DOHH2 (cell line): ENCODE data around the gene MEN1.

Experiments used
- H3F3A ChIP-seq: fragments of 200-600 bp; sonication (generic), shearing (Covaris generic); 2 replicates; pipeline ENCODE4 v1.6.0; 2016; ENCODE audit warnings: antibody characterized with exemption, mild to moderate bottlenecking; ENCODE audit not compliant: control insufficient read depth, insufficient read depth
- H3K27ac ChIP-seq: fragments of 200-600 bp; sonication (generic); 2 replicates; pipeline ENCODE4 v1.5.1; 2014; ENCODE audit warnings: low read depth, mild to moderate bottlenecking, low read length, moderate library complexity
- H3K27me3 ChIP-seq: fragments of 200-600 bp; sonication (generic); 2 replicates; pipeline ENCODE4 v1.6.1; 2014; ENCODE audit warnings: mild to moderate bottlenecking, low read length, mixed read lengths; ENCODE audit not compliant: control insufficient read depth
- H3K36me3 ChIP-seq: fragments of 200-600 bp; sonication (generic); 2 replicates; pipeline ENCODE4 v1.6.1; 2014; ENCODE audit warnings: mild to moderate bottlenecking, low read length, moderate library complexity, mixed read lengths; ENCODE audit not compliant: control insufficient read depth
- H3K4me1 ChIP-seq: fragments of 200-600 bp; sonication (generic); 2 replicates; pipeline ENCODE4 v1.6.1; 2014; ENCODE audit warnings: mild to moderate bottlenecking, low read length, mixed read lengths; ENCODE audit not compliant: control insufficient read depth
- H3K4me2 ChIP-seq: fragments of 200-600 bp; sonication (generic); 2 replicates; pipeline ENCODE4 v1.6.0; 2014; ENCODE audit warnings: mild to moderate bottlenecking, low read length, moderate library complexity
- H3K4me3 ChIP-seq: fragments of 200-600 bp; sonication (generic); 2 replicates; pipeline ENCODE4 v1.5.1; 2014; ENCODE audit warnings: mild to moderate bottlenecking, low read length, mixed read lengths
- H3K79me2 ChIP-seq: fragments of 200-600 bp; sonication (generic); 2 replicates; pipeline ENCODE4 v1.6.1; 2014; ENCODE audit warnings: mild to moderate bottlenecking, low read length, mixed read lengths; ENCODE audit not compliant: control insufficient read depth
- H3K9me2 ChIP-seq: fragments of 200-600 bp; sonication (generic); replicated peaks from 2 replicates; pipeline ENCODE4 v1.6.1; 2014; ENCODE audit warnings: mild to moderate bottlenecking, low read length, mixed read lengths; ENCODE audit not compliant: control insufficient read depth
- H3K9me3 ChIP-seq: fragments of 200-600 bp; sonication (generic); 2 replicates; pipeline ENCODE4 v1.6.1; 2014; ENCODE audit warnings: antibody characterized with exemption, low read length, mixed read lengths; ENCODE audit not compliant: control insufficient read depth, insufficient read depth
- H4K20me1 ChIP-seq: fragments of 200-600 bp; sonication (generic); 2 replicates; pipeline ENCODE4 v1.6.0; 2014; ENCODE audit warnings: low read depth, mild to moderate bottlenecking, antibody characterized with exemption, low read length, moderate library complexity; ENCODE audit not compliant: control insufficient read depth, insufficient read depth
- EZH2phosphoT487 ChIP-seq: fragments of 200-600 bp; sonication (generic); IDR thresholded peaks from 2 replicates; pipeline ENCODE4 v1.6.1; 2017; ENCODE audit warnings: borderline replicate concordance, mild to moderate bottlenecking, antibody characterized with exemption, low read length, moderate library complexity, mixed read lengths
- TF ChIP-seq, protein P1 (sequence below): fragments of 200-600 bp; sonication (generic); IDR thresholded peaks from one replicate; pipeline ENCODE4 v1.5.1; 2014; ENCODE audit warnings: antibody characterized with exemption, mild to moderate bottlenecking, low read depth, low read length; ENCODE audit not compliant: poor library complexity, severe bottlenecking

MEN1 gene

DNA sequence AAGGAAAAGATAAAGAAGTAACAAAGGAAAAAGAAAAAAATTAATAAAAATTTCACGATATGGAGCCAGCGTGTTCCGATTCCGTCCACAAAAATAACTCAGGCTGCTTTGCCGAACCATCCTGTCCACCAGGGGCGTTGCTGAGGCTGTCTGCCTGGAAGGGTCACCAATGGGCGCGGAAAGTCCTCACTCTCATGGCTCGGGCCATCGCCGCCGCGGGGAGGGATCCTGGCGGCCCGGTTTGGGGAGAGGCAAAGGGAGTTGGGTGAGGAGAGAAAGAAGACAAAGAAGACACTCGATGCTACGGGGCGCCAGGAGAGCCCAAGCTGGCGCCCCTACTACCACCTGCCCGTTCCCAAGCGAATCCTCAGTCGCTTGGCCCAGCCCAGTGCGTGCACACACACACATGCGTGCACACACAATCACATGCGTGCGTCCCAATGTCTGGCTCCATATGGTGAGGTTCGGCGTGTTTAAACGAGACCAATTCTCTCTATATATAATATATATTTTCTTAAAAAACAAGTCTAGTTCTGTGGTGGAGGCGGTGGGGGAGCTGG is 45.0 kb downstream of the MEN1 start:
- Histone ChIP-seq H3K27ac (no peak overlapping the region), H3K79me2 (peaks cover 40% of the 10 kb centered on the region), H3K4me3 (no peak overlapping the region), H3K9me3 (no peaks in the 10 kb centered on the region), H3K4me1 (peaks cover 76% of the 10 kb centered on the region), H3K36me3 (peaks cover 86% of the 10 kb centered on the region), H4K20me1 (peaks cover 46% of the 10 kb centered on the region), H3K9me2 (no peaks in the 10 kb centered on the region), H3K27me3 (no peaks in the 10 kb centered on the region), H3F3A (peaks cover 75% of the 10 kb centered on the region), H3K4me2 (no peak overlapping the region)
- TF ChIP-seq, protein P1, sequence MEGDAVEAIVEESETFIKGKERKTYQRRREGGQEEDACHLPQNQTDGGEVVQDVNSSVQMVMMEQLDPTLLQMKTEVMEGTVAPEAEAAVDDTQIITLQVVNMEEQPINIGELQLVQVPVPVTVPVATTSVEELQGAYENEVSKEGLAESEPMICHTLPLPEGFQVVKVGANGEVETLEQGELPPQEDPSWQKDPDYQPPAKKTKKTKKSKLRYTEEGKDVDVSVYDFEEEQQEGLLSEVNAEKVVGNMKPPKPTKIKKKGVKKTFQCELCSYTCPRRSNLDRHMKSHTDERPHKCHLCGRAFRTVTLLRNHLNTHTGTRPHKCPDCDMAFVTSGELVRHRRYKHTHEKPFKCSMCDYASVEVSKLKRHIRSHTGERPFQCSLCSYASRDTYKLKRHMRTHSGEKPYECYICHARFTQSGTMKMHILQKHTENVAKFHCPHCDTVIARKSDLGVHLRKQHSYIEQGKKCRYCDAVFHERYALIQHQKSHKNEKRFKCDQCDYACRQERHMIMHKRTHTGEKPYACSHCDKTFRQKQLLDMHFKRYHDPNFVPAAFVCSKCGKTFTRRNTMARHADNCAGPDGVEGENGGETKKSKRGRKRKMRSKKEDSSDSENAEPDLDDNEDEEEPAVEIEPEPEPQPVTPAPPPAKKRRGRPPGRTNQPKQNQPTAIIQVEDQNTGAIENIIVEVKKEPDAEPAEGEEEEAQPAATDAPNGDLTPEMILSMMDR: no peak
- TF ChIP-seq EZH2phosphoT487: no peak

DNA sequence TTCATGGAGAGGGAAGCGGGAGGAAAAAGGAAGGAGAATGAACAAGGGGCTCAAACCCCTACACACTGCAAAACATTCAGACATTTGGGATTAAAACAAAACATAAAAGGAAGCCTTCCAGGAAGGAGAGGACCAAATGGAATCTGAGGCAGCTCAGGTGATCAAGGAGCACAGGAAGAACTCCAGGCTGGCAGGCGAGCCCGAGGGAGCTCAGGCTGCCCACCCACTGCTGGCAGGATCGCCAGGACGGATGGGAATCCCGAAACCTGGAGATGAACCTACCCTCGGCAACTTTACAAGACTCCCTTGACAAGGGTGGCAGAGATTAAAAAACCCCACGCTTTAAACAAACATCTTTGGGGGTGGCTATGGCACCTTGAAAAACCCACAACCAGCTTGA is 45.6 kb downstream of the MEN1 start:
- Histone ChIP-seq H3K79me2 (peaks cover 34% of the 10 kb centered on the region), H3K4me1 (peaks cover 83% of the 10 kb centered on the region), H3K9me2 (no peaks in the 10 kb centered on the region), H3K9me3 (no peaks in the 10 kb centered on the region), H3K27ac (peak overlapping the region; percentile 45; the same call in 1 of the 2 replicates), H3K4me2 (0 out of 2 replicates have a peak overlapping the region, but pooled peaks have one; percentile 0), H4K20me1 (peaks cover 42% of the 10 kb centered on the region), H3F3A (peaks cover 72% of the 10 kb centered on the region), H3K27me3 (no peaks in the 10 kb centered on the region), H3K36me3 (peaks cover 80% of the 10 kb centered on the region), H3K4me3 (no peak overlapping the region)
- TF ChIP-seq, protein P1: no peak
- TF ChIP-seq EZH2phosphoT487: no peak

DNA sequence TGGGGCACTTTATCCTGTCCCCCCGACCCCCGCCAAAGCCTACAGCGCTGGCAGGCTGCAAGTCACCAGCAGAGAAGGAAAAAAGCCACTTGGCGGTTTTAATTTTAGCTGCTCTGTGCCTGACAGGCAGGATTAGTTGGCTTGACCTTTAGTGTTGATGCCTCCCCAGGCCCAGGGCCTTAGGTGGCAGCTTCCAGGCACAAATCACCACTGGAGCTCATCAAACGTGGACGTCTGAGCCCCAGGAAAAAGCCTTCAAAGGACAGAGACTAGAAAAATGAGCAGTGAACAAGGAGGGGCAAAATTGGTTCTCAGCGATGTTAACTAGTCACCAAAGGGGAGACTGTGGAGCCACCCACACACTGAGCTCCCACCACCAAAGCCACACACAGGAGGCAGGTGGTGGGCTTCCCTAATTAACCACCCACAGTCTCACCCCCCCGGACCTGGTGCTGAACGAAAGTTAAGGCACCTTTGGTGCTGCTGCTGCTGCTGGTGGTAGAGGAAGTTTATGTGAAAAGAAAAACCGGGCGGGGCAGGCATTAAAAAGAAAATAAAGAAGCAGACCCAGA is 46.2 kb downstream of the MEN1 start:
- peak overlapping the region; percentile 11; the same call in 1 of the 2 replicates for H3K4me2 ChIP-seq
- H4K20me1 ChIP-seq: peaks cover 42% of the 10 kb centered on the region
- H3K79me2 ChIP-seq: peaks cover 28% of the 10 kb centered on the region
- peaks cover 66% of the 10 kb centered on the region for H3F3A ChIP-seq
- H3K36me3 ChIP-seq: peaks cover 74% of the 10 kb centered on the region
- H3K9me3 ChIP-seq: no peaks in the 10 kb centered on the region
- H3K27me3 ChIP-seq: no peaks in the 10 kb centered on the region
- no peak overlapping the region for H3K4me3 ChIP-seq
- peak overlapping the region; percentile 45; the same call in 1 of the 2 replicates for H3K27ac ChIP-seq
- H3K4me1 ChIP-seq: peaks cover 82% of the 10 kb centered on the region
- H3K9me2 ChIP-seq: no peaks in the 10 kb centered on the region
- TF ChIP-seq EZH2phosphoT487: no peak
- TF ChIP-seq, protein P1: no peak
